ENCODE measurements around the gene TXNDC11.
"Not testable (repeated sequence)": the region's sequence is repeated elsewhere in the genome, so short reads cannot be mapped to it uniquely, and the experiment has no call there.

Gene TXNDC11

GRCh38 chr16:11742536-11743307 lies at the start of gene TXNDC11:
TXNDC11 (minus strand) TSS chr16:11742857; CDS start chr16:11742730, 127 bp downstream.
- DNase-seq (ENCODE audit: low read depth, low spot score), result peak; percentile 99

GRCh38 chr16:11791144-11791828 lies 48.6 kb upstream of the TXNDC11 start:
- DNase-seq (ENCODE audit: low read depth, low spot score), result no peak

- DNase-seq (ENCODE audit: low read depth, low spot score), result no peak
Measured at GRCh38 chr16:11788914-11789313, 46.3 kb upstream of the TXNDC11 start.

- not testable (repeated sequence) for DNase-seq (ENCODE audit: low read depth, low spot score)
Measured at GRCh38 chr16:11784980-11785599, 42.4 kb upstream of the TXNDC11 start.

- DNase-seq (ENCODE audit: low read depth, low spot score), result not testable (repeated sequence)
Measured at GRCh38 chr16:11784381-11784780, 41.7 kb upstream of the TXNDC11 start.

GRCh38 chr16:11784038-11784369 lies 41.3 kb upstream of the TXNDC11 start:
- no peak for DNase-seq (ENCODE audit: low read depth, low spot score)

GRCh38 chr16:11783319-11784037 lies 40.8 kb upstream of the TXNDC11 start:
- peak; percentile 76 for DNase-seq (ENCODE audit: low read depth, low spot score)

GRCh38 chr16:11781773-11782172 lies 39.1 kb upstream of the TXNDC11 start:
- no peak for DNase-seq (ENCODE audit: low read depth, low spot score)

- no peak for DNase-seq (ENCODE audit: low read depth, low spot score)
Measured at GRCh38 chr16:11780991-11781680, 38.5 kb upstream of the TXNDC11 start.

GRCh38 chr16:11779074-11779473 lies 36.4 kb upstream of the TXNDC11 start:
- DNase-seq (ENCODE audit: low read depth, low spot score), result no peak

- DNase-seq (ENCODE audit: low read depth, low spot score), result no peak
Measured at GRCh38 chr16:11774065-11774626, 31.5 kb upstream of the TXNDC11 start.

GRCh38 chr16:11768849-11769248 lies 26.2 kb upstream of the TXNDC11 start:
- DNase-seq (ENCODE audit: low read depth, low spot score), result no peak

- no peak for DNase-seq (ENCODE audit: low read depth, low spot score)
Measured at GRCh38 chr16:11762431-11762830, 19.8 kb upstream of the TXNDC11 start.

- DNase-seq (ENCODE audit: low read depth, low spot score), result no peak
Measured at GRCh38 chr16:11759997-11760396, 17.3 kb upstream of the TXNDC11 start.

GRCh38 chr16:11759163-11759834 lies 16.6 kb upstream of the TXNDC11 start:
- no peak for DNase-seq (ENCODE audit: low read depth, low spot score)

GRCh38 chr16:11757671-11758545 lies 15.3 kb upstream of the TXNDC11 start:
- peak; percentile 89 for DNase-seq (ENCODE audit: low read depth, low spot score)

- no peak for DNase-seq (ENCODE audit: low read depth, low spot score)
Measured at GRCh38 chr16:11756248-11756647, 13.6 kb upstream of the TXNDC11 start.

- DNase-seq (ENCODE audit: low read depth, low spot score), result no peak
Measured at GRCh38 chr16:11755022-11755760, 12.5 kb upstream of the TXNDC11 start.

GRCh38 chr16:11752856-11753255 lies 10.2 kb upstream of the TXNDC11 start:
- no peak for DNase-seq (ENCODE audit: low read depth, low spot score)

All from astrocyte of the hippocampus (primary cell).